Cardiac muscle cell (in vitro differentiated cells and primary cell): Measurements from ENCODE around the gene RBBP8NL. TPM values are rescaled to one million over a fixed set of nuclear protein-coding genes. Genes with fewer than 3 reads are reported as not detected.

ENCODE experiments used
- DNase-seq, 2 donors: peaks; one replicate each; pipeline versions ENCODE4 v3.0.0 to v3.0.0-alpha.2; 2010 to 2017; ENCODE audit warnings: low read depth in 1 of 2, low spot score in 1 of 2
- H3K27ac ChIP-seq: fragments of 200-600 bp; sonication (generic); 2 replicates; pipeline ENCODE4 v1.5.1; 2016
- H3K27me3 ChIP-seq: fragments of 200-600 bp; sonication (generic); 2 replicates; pipeline ENCODE4 v1.6.0; 2016; ENCODE audit warnings: control low read depth
- H3K36me3 ChIP-seq: fragments of 200-600 bp; sonication (generic); 2 replicates; pipeline ENCODE4 v1.5.1; 2016; ENCODE audit warnings: control low read depth
- H3K4me1 ChIP-seq: fragments of 200-600 bp; sonication (generic); 2 replicates; pipeline ENCODE4 v1.8.1; 2017; ENCODE audit warnings: low read depth, mild to moderate bottlenecking, mixed run types
- H3K4me3 ChIP-seq: fragments of 200-600 bp; sonication (generic); 2 replicates; pipeline ENCODE4 v1.5.1; 2016; ENCODE audit warnings: mild to moderate bottlenecking
- H3K9me3 ChIP-seq: fragments of 200-600 bp; sonication (generic); 2 replicates; pipeline ENCODE4 v1.5.1; 2017; ENCODE audit warnings: low read depth, mild to moderate bottlenecking, control low read depth
- CTCF ChIP-seq: IDR thresholded peaks from 2 replicates; pipeline ENCODE4 v1.5.1; 2012; ENCODE audit warnings: low read depth, mild to moderate bottlenecking, low read length
- polyA plus RNA-seq: library from polyadenylated mRNA; unstranded; fragments of >200 nt; fragmentation: Nextera tagmentation; extraction: Ambion mirVana; gene quantifications from 2 replicates; pipeline ENCODE4 v1.2.1, GENCODE V29; 2016
- total RNA-seq: library from RNA; depleted of rRNA; stranded (reverse); fragments of >200 nt; gene quantifications from 2 replicates; pipeline ENCODE4 v1.2.3, GENCODE V29; 2016

RBBP8NL gene
- total and polyA plus RNA-seq, 2 experiments from 2014 or later: not detected

GRCh38 chr20:62368392-62368975 is 58.9 kb downstream of the RBBP8NL start:
- H3K4me3 ChIP-seq: peak overlapping the region; percentile 10
- peak in 1 of 2 donors; percentile 76 for DNase-seq
- no peaks in the 10 kb centered on the region for H3K36me3 ChIP-seq
- H3K4me1 ChIP-seq: peaks cover 62% of the 10 kb centered on the region
- no peaks in the 10 kb centered on the region for H3K27me3 ChIP-seq
- no peaks in the 10 kb centered on the region for H3K9me3 ChIP-seq
- TF ChIP-seq CTCF: no peak
- peak overlapping the region; percentile 85 for H3K27ac ChIP-seq

DNA sequence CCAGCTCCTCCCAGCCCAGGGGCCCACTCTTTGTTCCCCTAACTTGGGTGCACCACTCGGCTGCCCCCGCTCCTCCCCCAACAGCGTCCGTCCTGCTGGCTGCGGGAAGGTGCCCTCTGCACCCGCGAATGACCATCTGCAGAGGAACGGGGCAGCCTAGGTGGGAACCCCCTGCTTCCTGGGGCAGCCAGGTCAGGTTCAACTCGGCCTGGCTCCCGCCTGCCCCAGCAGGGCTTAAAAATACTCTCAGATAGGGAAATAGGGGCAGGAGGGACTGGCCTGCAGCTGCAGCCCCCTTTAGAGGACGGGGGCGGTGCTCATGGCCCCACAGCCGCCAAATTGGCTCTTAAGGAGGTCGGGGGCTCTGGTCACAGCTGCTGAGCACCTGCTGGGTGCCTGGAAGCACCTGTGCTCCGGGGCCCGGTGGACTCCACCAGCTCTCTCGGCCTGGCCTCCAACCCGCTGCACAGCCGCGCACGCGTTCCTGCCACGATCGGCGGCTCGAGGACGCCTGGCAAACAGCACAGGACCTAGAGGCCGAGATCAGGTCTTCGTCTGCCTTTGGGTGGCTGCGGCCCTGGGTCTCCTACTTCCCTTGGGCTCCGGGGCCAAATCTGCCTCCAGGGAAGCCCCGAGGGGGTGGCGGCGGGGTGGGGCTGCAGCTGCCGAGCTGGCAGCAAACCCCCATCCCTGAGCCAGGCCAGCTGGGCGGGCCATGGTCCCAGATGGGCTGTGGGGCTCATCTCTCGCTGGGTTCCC is 59.5 kb downstream of the RBBP8NL start:
- Histone ChIP-seq H3K27ac (peak overlapping the region; percentile 85), H3K4me1 (peaks cover 62% of the 10 kb centered on the region), H3K4me3 (peak overlapping the region; percentile 87), H3K27me3 (no peaks in the 10 kb centered on the region), H3K36me3 (no peaks in the 10 kb centered on the region), H3K9me3 (no peaks in the 10 kb centered on the region)
- peak; percentile 36 to 61 for DNase-seq
- TF ChIP-seq CTCF: no peak

GRCh38 chr20:62367136-62367632 is 60.2 kb downstream of the RBBP8NL start, which contains the start of gene LAMA5:
Gene LAMA5, minus strand, starts transcription at chr20:62367312. Its CDS starts 67 bp downstream, at chr20:62367245.
- Histone ChIP-seq H3K4me3 (peak within 1 kb of the TSS; percentile 87), H3K4me1 (peaks cover 60% of the 10 kb centered on the region), H3K27me3 (no peaks in the 10 kb centered on the region), H3K9me3 (no peaks in the 10 kb centered on the region), H3K27ac (peak within 1 kb of the TSS; percentile 85), H3K36me3 (no peaks in the 10 kb centered on the region)
- DNase-seq: peak; percentile 34 to 87
- TF ChIP-seq CTCF: no peak

DNA sequence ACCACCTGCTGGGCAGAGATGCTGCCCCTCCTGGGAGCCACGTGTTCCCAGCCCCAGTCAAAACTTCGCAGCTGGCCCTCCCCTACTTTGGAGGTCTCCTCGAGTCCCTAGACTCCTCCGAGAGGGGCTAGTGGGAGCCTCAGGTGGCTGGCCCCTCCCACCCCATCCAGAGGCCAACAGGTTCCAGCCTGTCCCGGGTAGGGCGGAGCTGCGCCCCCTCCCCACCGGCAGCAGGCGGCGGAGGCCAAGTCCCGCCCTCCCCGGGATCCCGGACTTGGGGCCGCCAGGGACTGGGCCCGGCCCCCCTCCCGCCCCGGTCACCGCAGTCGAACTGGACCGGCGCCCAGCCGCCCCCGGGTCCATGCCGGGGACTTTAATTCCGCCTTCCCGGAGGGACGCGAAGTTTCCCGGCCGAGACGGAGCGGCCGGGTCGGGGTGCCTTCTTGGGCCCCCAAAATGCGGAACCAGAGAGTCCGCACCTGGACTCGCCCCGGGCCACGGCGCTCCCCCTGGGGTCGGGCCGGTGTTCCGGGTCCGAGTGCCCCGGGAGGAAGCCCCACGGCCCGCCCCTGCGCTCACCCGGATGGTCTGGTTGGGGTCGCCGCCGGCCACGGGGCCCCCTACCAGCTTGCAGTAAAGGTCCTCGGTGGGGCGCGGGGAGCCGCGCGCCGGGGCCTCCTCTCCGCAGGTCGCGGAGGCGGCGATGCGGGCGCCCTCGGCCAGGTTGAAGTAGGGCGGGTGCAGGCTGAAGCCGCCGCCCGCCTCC is 60.8 kb downstream of the RBBP8NL start:
- peaks cover 60% of the 10 kb centered on the region for H3K4me1 ChIP-seq
- H3K27ac ChIP-seq: peak overlapping the region; percentile 85
- peak overlapping the region; percentile 87 for H3K4me3 ChIP-seq
- H3K36me3 ChIP-seq: no peaks in the 10 kb centered on the region
- no peaks in the 10 kb centered on the region for H3K9me3 ChIP-seq
- no peak for TF ChIP-seq CTCF
- DNase-seq: peak in 1 of 2 donors; percentile 82
- no peaks in the 10 kb centered on the region for H3K27me3 ChIP-seq

- peak overlapping the region; percentile 85 for H3K27ac ChIP-seq
- peaks cover 67% of the 10 kb centered on the region for H3K4me1 ChIP-seq
- no peaks in the 10 kb centered on the region for H3K27me3 ChIP-seq
- H3K36me3 ChIP-seq: no peaks in the 10 kb centered on the region
- DNase-seq: peak in 1 of 2 donors; percentile 55
- TF ChIP-seq CTCF: no peak
- no peaks in the 10 kb centered on the region for H3K9me3 ChIP-seq
- H3K4me3 ChIP-seq: peak overlapping the region; percentile 87
Observed at GRCh38 chr20:62365814-62366369, 61.4 kb downstream of the RBBP8NL start.
